ENCODE measurements around the gene PKD1. TPM values are rescaled to one million over a fixed set of nuclear protein-coding genes. Genes with fewer than 3 reads are reported as not detected.

PKD1 gene
- total RNA-seq, 4 donors from 2014 or later, result 209 to 446 (median 293) TPM

- WGBS, result 50% methylated on average over 11 of the region's 18 CpGs
- Histone ChIP-seq H3K9me3 (no peaks in the 10 kb centered on the region), H3K27me3 (no peaks in the 10 kb centered on the region), H3K4me1 (peaks cover 74% of the 10 kb centered on the region), H3K36me3 (no peaks in the 10 kb centered on the region), H3K27ac (no peak overlapping the region), H3K4me3 (no peak overlapping the region)
- TF ChIP-seq EP300 (IDR thresholded peaks at IDR 0.05) (no peak), CTCF (IDR thresholded peaks at IDR 0.05) (no peak), POLR2A (IDR thresholded peaks at IDR 0.05) (no peak), POLR2AphosphoS5 (IDR thresholded peaks at IDR 0.05) (no peak)
- DNase-seq (ENCODE audit: low spot score in 2 of 2), result peak; percentile 70 to 78
Observed at GRCh38 chr16:2150418-2151187, 14.9 kb upstream of the PKD1 start.

GRCh38 chr16:2149630-2150417 is 14.1 kb upstream of the PKD1 start:
- peak; percentile 68 to 79 for DNase-seq (ENCODE audit: low spot score in 2 of 2)
- Histone ChIP-seq H3K4me3 (peak overlapping the region; percentile 52), H3K27ac (no peak overlapping the region), H3K36me3 (no peaks in the 10 kb centered on the region), H3K27me3 (no peaks in the 10 kb centered on the region), H3K9me3 (no peaks in the 10 kb centered on the region), H3K4me1 (peaks cover 72% of the 10 kb centered on the region)
- 67% methylated on average over 7 of the region's 24 CpGs for WGBS
- TF ChIP-seq CTCF (IDR thresholded peaks at IDR 0.05) (no peak), EP300 (IDR thresholded peaks at IDR 0.05) (no peak), POLR2AphosphoS5 (IDR thresholded peaks at IDR 0.05) (no peak), POLR2A (IDR thresholded peaks at IDR 0.05) (no peak)

- peak in 1 of 2 donors; percentile 79 for DNase-seq (ENCODE audit: low spot score in 2 of 2)
- 3% methylated on average over 17 of the region's 62 CpGs for WGBS
- Histone ChIP-seq H3K27ac (no peak overlapping the region), H3K4me3 (peak overlapping the region; percentile 52), H3K36me3 (no peaks in the 10 kb centered on the region), H3K4me1 (peaks cover 64% of the 10 kb centered on the region), H3K9me3 (no peaks in the 10 kb centered on the region), H3K27me3 (no peaks in the 10 kb centered on the region)
- no peak for TF ChIP-seq EP300 (IDR thresholded peaks at IDR 0.05)
- TF ChIP-seq POLR2AphosphoS5 (IDR thresholded peaks at IDR 0.05), result no peak
- no peak for TF ChIP-seq POLR2A (IDR thresholded peaks at IDR 0.05)
- TF ChIP-seq CTCF (IDR thresholded peaks at IDR 0.05), result no peak
Observed at GRCh38 chr16:2148714-2149629, 13.3 kb upstream of the PKD1 start.

GRCh38 chr16:2147981-2148671 is 12.4 kb upstream of the PKD1 start, which contains the start of gene RAB26:
Gene RAB26, plus strand, starts transcription at chr16:2148625. Its CDS starts 159 bp downstream, at chr16:2148784.
- TF ChIP-seq EP300 (IDR thresholded peaks at IDR 0.05) (no peak), CTCF (IDR thresholded peaks at IDR 0.05) (no peak), POLR2A (IDR thresholded peaks at IDR 0.05) (no peak), POLR2AphosphoS5 (IDR thresholded peaks at IDR 0.05) (no peak)
- peak; percentile 88 to 91 for DNase-seq (ENCODE audit: low spot score in 2 of 2)
- Histone ChIP-seq H3K27me3 (no peaks in the 10 kb centered on the region), H3K4me3 (peak within 1 kb of the TSS; percentile 52), H3K27ac (peak within 1 kb of the TSS; percentile 27), H3K9me3 (no peaks in the 10 kb centered on the region), H3K36me3 (no peaks in the 10 kb centered on the region), H3K4me1 (peaks cover 55% of the 10 kb centered on the region)
- 0% methylated on average over 2 of the region's 55 CpGs for WGBS

Measured in suprapubic skin (tissue), 4 donors.